GM18507 (cell line): Measurements from ENCODE around the gene STBD1.
"Not testable (repeated sequence)": the region's sequence is repeated elsewhere in the genome, so short reads cannot be mapped to it uniquely, and the experiment has no call there.

Experiments used
- DNase-seq: peaks from one replicate; pipeline ENCODE4 v3.0.0; 2011; ENCODE audit warnings: low read depth; ENCODE audit not compliant: insufficient read length; ENCODE audit errors: extremely low spot score
- FAIRE-seq: peaks from 2 replicates; lab custom pipeline; 2011; peaks lifted over from hg19 to GRCh38; lab: Jason Lieb, UNC

STBD1 gene

GRCh38 chr4:76312457-76312856 is 5.9 kb downstream of the STBD1 start:
- FAIRE-seq (no peak), DNase-seq (no peak)

GRCh38 chr4:76313547-76313946 is 7.0 kb downstream of the STBD1 start:
- DNase-seq (no peak), FAIRE-seq (no peak)

DNA sequence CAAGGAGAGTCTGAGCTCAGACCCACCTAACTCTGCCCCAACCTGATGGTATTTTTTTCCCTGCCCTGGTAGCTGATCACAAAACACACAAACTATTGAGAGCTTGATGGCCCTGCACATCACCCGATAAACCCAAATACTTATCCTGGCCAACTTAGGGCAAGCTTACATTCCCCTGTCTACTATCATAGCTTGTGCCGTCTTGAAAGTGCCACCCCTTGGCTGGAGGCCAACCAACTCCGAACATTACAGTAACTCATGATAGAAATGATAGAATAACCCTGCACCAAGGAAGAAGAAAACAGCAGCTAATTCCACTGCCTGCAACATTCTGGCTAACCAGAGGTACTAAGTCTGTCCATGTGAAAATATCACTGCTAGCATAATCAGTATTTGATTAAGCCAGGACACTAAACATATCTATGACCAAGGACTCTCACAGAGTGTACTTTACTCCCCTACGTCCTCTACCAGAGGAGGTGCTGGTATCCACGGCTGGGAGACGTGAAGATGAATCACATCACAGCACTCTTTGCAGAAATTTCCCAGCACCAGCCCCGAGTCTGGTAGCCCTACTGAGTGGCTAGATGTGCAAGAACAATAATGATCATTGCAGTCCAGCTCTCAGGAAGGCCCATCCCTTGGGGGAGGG is 8.9 kb downstream of the STBD1 start:
- DNase-seq (no peak), FAIRE-seq (no peak)

GRCh38 chr4:76316131-76316530 is 9.6 kb downstream of the STBD1 start:
- no peak for DNase-seq
- no peak for FAIRE-seq

DNA sequence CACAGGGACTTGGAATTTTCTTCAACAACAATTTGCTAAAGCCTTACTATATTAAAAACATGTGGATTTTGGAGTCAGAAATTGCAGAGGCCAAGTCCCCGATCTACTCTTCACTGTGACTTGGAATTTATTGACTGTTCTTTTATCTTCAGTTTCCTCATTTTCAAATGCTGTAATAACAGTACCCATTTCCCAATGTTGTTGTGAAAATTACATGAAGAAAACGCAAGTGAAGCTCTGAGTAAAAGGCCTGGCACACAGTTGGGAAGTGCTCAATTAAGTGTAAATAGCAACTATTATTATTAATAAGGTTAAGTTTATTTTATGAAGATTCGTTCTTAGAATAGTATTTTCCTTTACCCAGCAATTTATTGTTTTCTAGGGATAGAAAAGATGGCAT is 15.7 kb downstream of the STBD1 start:
- DNase-seq = no peak
- no peak for FAIRE-seq

- DNase-seq = no peak
- FAIRE-seq = no peak
These were observed 18.5 kb downstream of the STBD1 start for GRCh38 chr4:76325072-76325471.

GRCh38 chr4:76326515-76326914 is 20.0 kb downstream of the STBD1 start:
- no peak for FAIRE-seq
- DNase-seq = no peak

DNA sequence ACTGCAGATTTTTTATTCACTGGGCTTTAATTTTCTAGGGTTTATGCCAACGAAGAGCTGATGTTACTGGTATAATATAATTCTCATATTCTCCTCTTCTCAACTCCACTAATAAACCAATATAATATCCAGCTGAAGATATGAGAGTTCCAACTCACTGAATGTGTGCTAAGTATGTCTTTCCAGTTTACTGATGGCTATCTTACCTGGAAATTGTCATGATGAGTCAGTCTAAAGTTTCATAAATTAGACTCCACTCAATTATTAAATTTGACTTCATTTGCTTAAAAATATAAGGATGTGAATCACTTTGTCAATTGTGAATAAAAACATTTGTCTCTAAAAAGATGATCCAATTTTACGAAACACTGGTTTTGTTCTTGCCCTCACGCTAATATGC is 28.4 kb downstream of the STBD1 start:
- no peak for FAIRE-seq

GRCh38 chr4:76339364-76339763 is 32.8 kb downstream of the STBD1 start:
- no peak for FAIRE-seq
- DNase-seq = no peak

More for the DNA sequence above, 28.4 kb downstream of the STBD1 start:
- no peak for DNase-seq

- FAIRE-seq (no peak), DNase-seq (no peak)
These were observed 34.5 kb downstream of the STBD1 start for GRCh38 chr4:76341063-76341462.

GRCh38 chr4:76342191-76342590 is 35.7 kb downstream of the STBD1 start:
- DNase-seq (no peak), FAIRE-seq (no peak)

GRCh38 chr4:76342803-76343202 is 36.3 kb downstream of the STBD1 start:
- FAIRE-seq (no peak), DNase-seq (no peak)

GRCh38 chr4:76354517-76355473 is 48.3 kb downstream of the STBD1 start:
- FAIRE-seq (no peak), DNase-seq (no peak)

DNA sequence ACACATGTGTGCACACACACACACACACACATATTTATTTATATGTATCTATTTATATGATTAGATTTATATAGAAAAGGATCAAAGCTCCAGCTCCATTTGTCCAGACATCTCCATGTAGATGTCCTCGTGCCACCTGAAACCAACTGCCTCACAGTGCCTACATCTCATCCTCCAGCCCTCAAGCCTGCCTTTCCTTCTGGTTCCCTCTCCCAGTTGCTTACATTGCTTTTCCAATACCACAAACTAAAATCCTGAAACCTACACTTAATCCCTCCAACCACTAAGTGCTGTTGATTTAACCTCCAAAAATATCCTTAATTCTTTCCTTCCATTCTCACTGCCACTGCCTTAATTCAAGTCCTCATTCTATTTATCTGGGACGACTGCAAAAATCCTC is 51.4 kb downstream of the STBD1 start:
- FAIRE-seq (no peak), DNase-seq (no peak)

DNA sequence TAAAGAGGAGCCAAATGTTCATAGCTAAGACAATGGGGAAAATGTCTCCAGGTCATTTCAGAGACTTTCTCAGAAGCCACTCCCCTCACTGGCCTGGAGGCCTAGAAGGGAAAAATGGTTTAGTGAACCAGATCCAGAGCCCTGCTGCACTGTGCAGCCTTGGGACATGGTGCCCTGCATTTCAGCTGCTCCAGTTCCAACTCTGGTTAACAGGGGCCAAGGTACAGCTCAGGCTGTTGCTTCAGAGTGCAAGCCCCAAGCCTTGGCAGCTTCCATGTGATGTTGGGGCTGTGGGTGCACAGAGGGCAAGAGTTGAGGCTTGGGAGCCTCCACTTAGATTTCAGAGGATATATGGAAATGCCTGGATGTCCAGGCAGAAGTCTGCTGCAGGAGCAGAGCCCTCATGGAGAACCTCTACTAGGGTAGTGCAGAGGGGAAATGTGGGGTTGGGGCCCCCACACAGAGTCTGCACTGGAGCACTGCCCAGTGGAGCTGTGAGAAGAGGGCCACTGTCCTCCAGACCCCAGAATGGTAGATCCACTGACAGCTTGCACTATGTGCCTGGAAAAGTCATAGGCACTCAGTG is 53.4 kb downstream of the STBD1 start:
- not testable (repeated sequence) for FAIRE-seq, DNase-seq
